Measurements from ENCODE around the gene ANAPC2. TPM values are rescaled to one million over a fixed set of nuclear protein-coding genes. Genes with fewer than 3 reads are reported as not detected.

ANAPC2 gene
- total and polyA plus RNA-seq, 9 donors = 8.0 to 61.5 (median 50.6) TPM

DNA sequence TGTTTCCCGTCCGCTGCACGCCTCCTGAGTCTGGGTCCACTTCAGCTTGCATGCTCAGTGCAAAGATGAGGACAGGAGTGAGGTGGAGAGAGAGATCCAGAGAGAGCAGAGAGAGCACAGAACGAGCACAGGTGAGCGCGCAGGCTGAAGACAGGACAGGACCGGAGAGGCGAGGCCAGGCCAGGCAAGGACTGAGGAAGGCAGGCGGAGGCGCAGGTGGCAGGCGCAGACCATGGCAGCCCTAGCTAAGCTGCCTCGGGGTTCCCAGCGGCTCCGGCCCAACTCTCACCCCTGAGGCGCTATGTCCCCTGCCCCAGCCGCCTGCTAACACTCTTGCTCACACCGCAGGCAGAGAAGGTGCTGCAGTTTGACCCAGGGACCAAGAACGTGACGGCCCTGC lies 39.7 kb downstream of the ANAPC2 start:
- Histone ChIP-seq H3K4me1 (ENCODE audit: insufficient read depth) (no peaks in the 10 kb centered on the region), H3K27me3 (no peaks in the 10 kb centered on the region), H3K4me3 (no peak overlapping the region), H3K9me3 (no peaks in the 10 kb centered on the region), H3K36me3 (no peaks in the 10 kb centered on the region), H3K27ac (no peak overlapping the region)
- no peak for DNase-seq
- intact Hi-C loops (cut with DNase I) = no loop called here
- TF ChIP-seq EP300 (IDR thresholded peaks at IDR 0.05) (no peak), POLR2A (IDR thresholded peaks at IDR 0.05) (no peak)
- TF ChIP-seq, protein P1, sequence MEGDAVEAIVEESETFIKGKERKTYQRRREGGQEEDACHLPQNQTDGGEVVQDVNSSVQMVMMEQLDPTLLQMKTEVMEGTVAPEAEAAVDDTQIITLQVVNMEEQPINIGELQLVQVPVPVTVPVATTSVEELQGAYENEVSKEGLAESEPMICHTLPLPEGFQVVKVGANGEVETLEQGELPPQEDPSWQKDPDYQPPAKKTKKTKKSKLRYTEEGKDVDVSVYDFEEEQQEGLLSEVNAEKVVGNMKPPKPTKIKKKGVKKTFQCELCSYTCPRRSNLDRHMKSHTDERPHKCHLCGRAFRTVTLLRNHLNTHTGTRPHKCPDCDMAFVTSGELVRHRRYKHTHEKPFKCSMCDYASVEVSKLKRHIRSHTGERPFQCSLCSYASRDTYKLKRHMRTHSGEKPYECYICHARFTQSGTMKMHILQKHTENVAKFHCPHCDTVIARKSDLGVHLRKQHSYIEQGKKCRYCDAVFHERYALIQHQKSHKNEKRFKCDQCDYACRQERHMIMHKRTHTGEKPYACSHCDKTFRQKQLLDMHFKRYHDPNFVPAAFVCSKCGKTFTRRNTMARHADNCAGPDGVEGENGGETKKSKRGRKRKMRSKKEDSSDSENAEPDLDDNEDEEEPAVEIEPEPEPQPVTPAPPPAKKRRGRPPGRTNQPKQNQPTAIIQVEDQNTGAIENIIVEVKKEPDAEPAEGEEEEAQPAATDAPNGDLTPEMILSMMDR (IDR thresholded peaks at IDR 0.05) = no peak
- 75 to 77% (median 76%) methylated on average over 19 of the region's 19 CpGs for WGBS, 3 donors

DNA sequence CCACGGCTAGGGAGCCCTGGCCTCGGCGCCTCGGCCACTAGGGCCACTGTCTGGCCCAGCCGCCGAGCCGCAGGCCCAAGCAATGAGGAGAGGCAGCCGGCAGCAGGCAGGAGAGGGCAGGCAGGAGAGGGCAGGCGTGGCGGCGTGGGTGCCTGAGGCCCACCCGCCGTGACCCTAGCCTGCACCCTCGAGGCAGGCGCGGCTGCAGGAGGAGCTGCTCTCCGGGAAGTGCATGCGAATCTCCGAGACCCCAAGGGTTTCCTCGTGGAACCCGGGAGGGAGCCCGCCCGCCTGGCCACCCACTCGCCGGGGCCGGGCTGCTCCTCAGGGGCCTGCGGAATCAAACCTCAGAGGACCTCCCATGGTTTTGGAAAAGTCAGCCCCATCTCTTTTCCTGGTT lies 40.1 kb downstream of the ANAPC2 start:
- Histone ChIP-seq H3K27me3 (no peaks in the 10 kb centered on the region), H3K4me1 (ENCODE audit: insufficient read depth) (no peaks in the 10 kb centered on the region), H3K36me3 (no peaks in the 10 kb centered on the region), H3K9me3 (no peaks in the 10 kb centered on the region), H3K27ac (no peak overlapping the region), H3K4me3 (no peak overlapping the region)
- no peak for DNase-seq
- 62 to 72% (median 63%) methylated on average over 25 to 27 of the region's 27 CpGs for WGBS, 3 donors
- TF ChIP-seq EP300 (IDR thresholded peaks at IDR 0.05) (no peak), POLR2A (IDR thresholded peaks at IDR 0.05) (no peak)
- TF ChIP-seq, protein P1 (IDR thresholded peaks at IDR 0.05) = no peak
- intact Hi-C loops (cut with DNase I) = no loop called here

DNA sequence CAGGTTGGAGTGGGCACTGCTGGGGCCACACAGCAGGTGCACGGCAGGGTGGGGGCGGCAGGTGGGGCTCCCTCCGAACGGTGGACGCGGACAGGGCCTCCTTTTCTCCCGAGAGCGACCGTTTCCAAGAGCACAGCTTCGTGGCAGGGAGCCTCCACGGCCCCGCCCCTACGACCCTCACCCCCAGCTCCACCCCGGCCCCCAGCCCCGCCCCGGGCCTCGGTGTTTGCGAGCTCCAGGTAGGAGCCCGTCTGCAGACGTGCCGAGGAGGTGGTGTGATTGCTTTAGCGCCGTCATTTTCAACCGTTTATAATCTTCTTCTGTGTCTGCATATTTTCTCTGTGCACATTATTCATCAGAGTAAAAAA lies 40.6 kb downstream of the ANAPC2 start:
- no peaks in the 10 kb centered on the region for H3K27me3 ChIP-seq
- no peaks in the 10 kb centered on the region for H3K4me1 ChIP-seq (ENCODE audit: insufficient read depth)
- no peaks in the 10 kb centered on the region for H3K36me3 ChIP-seq
- TF ChIP-seq POLR2A (IDR thresholded peaks at IDR 0.05) (no peak), EP300 (IDR thresholded peaks at IDR 0.05) (no peak)
- TF ChIP-seq, protein P1 (IDR thresholded peaks at IDR 0.05) = no peak
- no peak for DNase-seq
- H3K27ac ChIP-seq = no peak overlapping the region
- no peaks in the 10 kb centered on the region for H3K9me3 ChIP-seq
- 20 to 23% (median 22%) methylated on average over 23 to 24 of the region's 24 CpGs for WGBS, 3 donors
- intact Hi-C loops (cut with DNase I) = no loop called here
- no peak overlapping the region for H3K4me3 ChIP-seq

DNA sequence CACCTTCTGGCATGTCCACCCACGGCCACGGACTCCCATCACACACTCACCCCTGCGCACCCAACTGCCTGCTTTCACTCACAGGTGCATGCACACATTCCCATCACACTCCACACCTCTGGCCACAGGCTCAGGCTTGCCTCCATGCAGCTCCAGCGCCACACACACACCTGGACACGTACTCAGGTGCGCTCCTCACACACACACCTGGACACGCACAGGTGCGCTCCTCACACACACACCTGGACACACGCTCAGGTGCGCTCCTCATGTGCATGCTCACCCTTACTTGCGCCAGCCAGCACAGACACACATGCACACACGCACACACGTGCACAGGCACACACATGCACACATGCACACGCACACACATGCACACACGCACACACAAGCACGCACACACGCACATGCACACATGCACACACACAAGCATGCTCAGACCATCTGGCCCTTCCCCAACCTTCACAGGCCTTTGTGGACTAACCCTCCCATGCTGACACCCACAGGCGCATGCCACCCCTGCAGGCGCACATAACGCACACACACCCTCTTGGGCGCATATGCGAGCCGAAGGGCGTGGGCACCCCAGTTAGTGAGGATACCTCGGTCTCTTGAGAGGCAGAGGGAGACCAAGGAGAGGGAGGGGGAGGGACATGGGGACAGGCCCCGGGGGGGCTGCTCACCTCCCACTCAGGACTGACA lies 41.1 kb downstream of the ANAPC2 start:
- intact Hi-C loops (cut with DNase I) = no loop called here
- DNase-seq = no peak
- Histone ChIP-seq H3K4me3 (no peak overlapping the region), H3K27me3 (no peaks in the 10 kb centered on the region), H3K36me3 (no peaks in the 10 kb centered on the region), H3K27ac (no peak overlapping the region), H3K4me1 (ENCODE audit: insufficient read depth) (no peaks in the 10 kb centered on the region), H3K9me3 (no peaks in the 10 kb centered on the region)
- WGBS, 3 donors = 80 to 85% (median 82%) methylated on average over 25 to 26 of the region's 26 CpGs
- TF ChIP-seq, protein P1 (IDR thresholded peaks at IDR 0.05) = no peak
- no peak for TF ChIP-seq POLR2A (IDR thresholded peaks at IDR 0.05)
- no peak for TF ChIP-seq EP300 (IDR thresholded peaks at IDR 0.05)

Data from ovary (tissue), 9 donors.